C4-2B (cell line): Measurements from ENCODE around the gene RCOR1.

Experiments
- H3K27ac ChIP-seq: fragments of 450-650 bp; 2 replicates; pipeline ENCODE4 v1.5.1; 2017
- CTCF ChIP-seq: fragments of 450-650 bp; conservative IDR thresholded peaks from 2 replicates; pipeline ENCODE4 v1.5.1; 2017; ENCODE audit warnings: mild to moderate bottlenecking
- ZFX ChIP-seq: fragments of 450-650 bp; IDR thresholded peaks from 2 replicates; pipeline ENCODE4 v1.6.1; 2017

Gene RCOR1

GRCh38 chr14:102662636-102663430, 70.4 kb downstream of the RCOR1 start:
- H3K27ac ChIP-seq: no peak overlapping the region
- no peak for TF ChIP-seq CTCF
- no peak for TF ChIP-seq ZFX

- TF ChIP-seq CTCF (no peak), ZFX (no peak)
- no peak overlapping the region for H3K27ac ChIP-seq
Measured at GRCh38 chr14:102663440-102663839, 71.0 kb downstream of the RCOR1 start.

GRCh38 chr14:102665621-102666020, 73.2 kb downstream of the RCOR1 start:
- H3K27ac ChIP-seq: no peak overlapping the region
- no peak for TF ChIP-seq ZFX
- TF ChIP-seq CTCF: no peak

- no peak overlapping the region for H3K27ac ChIP-seq
- TF ChIP-seq ZFX: no peak
- TF ChIP-seq CTCF: no peak
Measured at GRCh38 chr14:102666635-102667034, 74.2 kb downstream of the RCOR1 start.

GRCh38 chr14:102667703-102668102, 75.3 kb downstream of the RCOR1 start:
- TF ChIP-seq ZFX (no peak), CTCF (no peak)
- H3K27ac ChIP-seq: no peak overlapping the region

- H3K27ac ChIP-seq: no peak overlapping the region
- TF ChIP-seq CTCF (no peak), ZFX (no peak)
Measured at GRCh38 chr14:102668291-102668873, 75.9 kb downstream of the RCOR1 start.

- no peak for TF ChIP-seq CTCF
- TF ChIP-seq ZFX: no peak
- no peak overlapping the region for H3K27ac ChIP-seq
Measured at GRCh38 chr14:102671410-102671809, 79.0 kb downstream of the RCOR1 start.
